ENCODE data around the gene AIM2.

DNA sequence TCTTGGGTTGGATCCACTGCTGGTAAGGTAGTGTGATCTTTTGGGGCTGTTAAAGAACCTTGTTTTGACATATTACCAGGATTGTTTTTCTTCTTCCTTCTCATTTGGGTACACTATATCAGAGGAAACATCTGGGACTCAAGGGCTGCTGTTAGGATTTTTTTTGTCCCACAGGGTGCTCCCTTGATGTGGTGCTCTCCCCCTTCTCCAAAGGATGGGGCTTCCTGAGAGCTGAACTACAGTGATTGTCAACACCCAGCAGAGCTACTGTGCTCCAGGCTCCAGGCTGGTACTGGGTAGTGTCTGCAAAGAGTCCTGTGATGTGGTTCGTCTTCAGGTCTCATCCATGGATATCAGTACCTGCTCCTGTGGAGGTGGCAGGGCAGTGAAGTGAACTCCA is 46.3 kb downstream of the AIM2 start:
- TF ChIP-seq EZH2 (IDR thresholded peaks at IDR 0.05; ENCODE audit: insufficient read depth, poor library complexity, severe bottlenecking) (no peak), EZH2phosphoT487 (IDR thresholded peaks at IDR 0.05; ENCODE audit: insufficient read depth, low read depth) (no peak)

Measured in GM23248 (cell line).